Glutamatergic neuron (in vitro differentiated cells): ENCODE results near the gene ZFC3H1. TPM values are rescaled to one million over a fixed set of nuclear protein-coding genes. Genes with fewer than 3 reads are reported as not detected.

ENCODE experiments used
- DNase-seq: peaks from one replicate; pipeline ENCODE4 v3.0.0; 2022
- H3K27ac Mint-ChIP-seq: one replicate; pipeline ENCODE4 v1.8.0; 2020; ENCODE audit warnings: mild to moderate bottlenecking, mixed read lengths, inconsistent platforms; ENCODE audit not compliant: unreplicated experiment
- H3K27me3 Mint-ChIP-seq: one replicate; pipeline ENCODE4 v1.8.0; 2020; ENCODE audit warnings: mild to moderate bottlenecking, moderate library complexity, mixed read lengths, inconsistent platforms; ENCODE audit not compliant: unreplicated experiment
- H3K36me3 Mint-ChIP-seq: one replicate; pipeline ENCODE4 v1.8.0; 2020; ENCODE audit warnings: mild to moderate bottlenecking, mixed read lengths, inconsistent platforms; ENCODE audit not compliant: unreplicated experiment
- H3K4me1 Mint-ChIP-seq: one replicate; pipeline ENCODE4 v1.8.0; 2020; ENCODE audit warnings: mild to moderate bottlenecking, low read depth, mixed read lengths, inconsistent platforms; ENCODE audit not compliant: unreplicated experiment
- H3K4me3 Mint-ChIP-seq: one replicate; pipeline ENCODE4 v1.8.0; 2020; ENCODE audit warnings: mild to moderate bottlenecking, mixed read lengths, inconsistent platforms; ENCODE audit not compliant: unreplicated experiment
- H3K9me3 Mint-ChIP-seq: one replicate; pipeline ENCODE4 v1.8.0; 2020; ENCODE audit warnings: mild to moderate bottlenecking, moderate library complexity, mixed read lengths, inconsistent platforms; ENCODE audit not compliant: unreplicated experiment
- total RNA-seq: library from RNA; stranded (reverse); fragmentation: NEBNext Ultra II Directional; extraction: Animal tissue kit (Norgen Biotek cat#: 25700); gene quantifications from one replicate; pipeline ENCODE4 v1.2.1, GENCODE V29; 2021; ENCODE audit not compliant: unreplicated experiment
- TF ChIP-seq, protein P1 (sequence below): fragments of 200-600 bp; sonication (generic); IDR thresholded peaks from one replicate; pipeline ENCODE4 v1.5.0; 2021; ENCODE audit not compliant: partially characterized antibody, unreplicated experiment

Gene ZFC3H1
- total RNA-seq, 1 donor from 2014 or later, result 66.7 TPM

DNA sequence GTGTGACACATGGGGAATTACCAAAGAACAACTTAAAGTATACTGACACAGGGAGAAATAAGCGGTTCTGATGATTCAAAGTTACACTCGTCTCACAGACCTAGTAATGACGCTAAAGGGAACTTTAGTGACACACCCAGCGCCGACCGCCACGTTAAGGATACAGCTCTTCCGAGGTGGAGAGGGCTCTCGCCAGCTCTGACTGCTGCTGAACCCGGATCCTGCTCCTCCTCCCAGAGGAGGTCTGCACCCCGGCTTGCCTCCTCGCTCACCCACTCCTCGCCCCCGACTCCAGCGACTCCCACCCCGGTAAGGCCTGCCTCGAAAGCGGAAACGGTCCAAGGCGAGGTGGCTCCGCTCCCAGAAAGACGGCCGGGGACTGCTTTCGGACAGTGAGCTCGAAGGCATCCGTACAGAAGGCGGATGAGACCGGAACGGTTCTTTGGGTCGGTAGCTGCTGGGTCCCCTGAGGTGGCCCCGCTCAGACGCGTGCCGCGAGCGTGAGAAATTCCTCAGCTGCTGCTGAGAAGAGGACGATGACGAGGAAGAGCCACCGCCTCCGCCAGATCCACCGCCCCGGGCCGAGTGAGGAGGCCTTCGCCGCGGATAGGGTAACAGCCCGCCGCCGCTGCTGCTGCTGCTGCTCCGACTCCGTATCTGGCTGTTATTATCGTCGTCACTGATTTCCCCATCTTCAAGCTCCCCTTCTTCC lies 643 bp downstream of the ZFC3H1 start:
- peaks cover 12% of the 10 kb centered on the region for H3K9me3 Mint-ChIP-seq
- H3K27me3 Mint-ChIP-seq, result peaks cover 16% of the 10 kb centered on the region
- TF ChIP-seq, protein P1, sequence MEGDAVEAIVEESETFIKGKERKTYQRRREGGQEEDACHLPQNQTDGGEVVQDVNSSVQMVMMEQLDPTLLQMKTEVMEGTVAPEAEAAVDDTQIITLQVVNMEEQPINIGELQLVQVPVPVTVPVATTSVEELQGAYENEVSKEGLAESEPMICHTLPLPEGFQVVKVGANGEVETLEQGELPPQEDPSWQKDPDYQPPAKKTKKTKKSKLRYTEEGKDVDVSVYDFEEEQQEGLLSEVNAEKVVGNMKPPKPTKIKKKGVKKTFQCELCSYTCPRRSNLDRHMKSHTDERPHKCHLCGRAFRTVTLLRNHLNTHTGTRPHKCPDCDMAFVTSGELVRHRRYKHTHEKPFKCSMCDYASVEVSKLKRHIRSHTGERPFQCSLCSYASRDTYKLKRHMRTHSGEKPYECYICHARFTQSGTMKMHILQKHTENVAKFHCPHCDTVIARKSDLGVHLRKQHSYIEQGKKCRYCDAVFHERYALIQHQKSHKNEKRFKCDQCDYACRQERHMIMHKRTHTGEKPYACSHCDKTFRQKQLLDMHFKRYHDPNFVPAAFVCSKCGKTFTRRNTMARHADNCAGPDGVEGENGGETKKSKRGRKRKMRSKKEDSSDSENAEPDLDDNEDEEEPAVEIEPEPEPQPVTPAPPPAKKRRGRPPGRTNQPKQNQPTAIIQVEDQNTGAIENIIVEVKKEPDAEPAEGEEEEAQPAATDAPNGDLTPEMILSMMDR, result no peak

DNA sequence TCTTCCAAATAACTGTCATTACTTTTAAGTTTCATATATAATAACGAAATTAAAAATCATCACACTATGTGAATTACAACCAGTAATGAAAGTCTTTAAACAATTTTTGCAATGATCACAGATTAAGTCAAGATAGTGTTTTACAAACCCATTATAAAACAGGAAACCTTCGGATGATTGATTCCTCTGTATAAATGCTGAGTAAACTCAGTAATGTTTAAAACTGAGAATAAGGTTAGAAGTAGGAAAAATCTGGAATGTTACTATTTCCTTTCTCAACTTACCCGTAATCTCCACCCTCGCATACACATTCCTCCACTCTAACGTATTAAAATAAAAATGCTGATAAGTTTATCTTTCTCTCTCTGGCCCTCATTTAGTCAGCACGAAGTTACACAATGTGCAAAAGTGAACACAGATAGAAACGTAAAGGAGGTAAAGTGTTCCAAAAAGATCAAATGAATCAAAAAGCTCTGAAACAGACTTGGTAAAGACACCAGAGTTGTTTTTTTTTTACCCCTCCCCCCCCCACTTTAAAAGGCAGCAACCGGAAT lies 1.6 kb downstream of the ZFC3H1 start:
- peak overlapping the region; percentile 93 for H3K4me3 Mint-ChIP-seq
- TF ChIP-seq, protein P1, result no peak
- peaks cover 10% of the 10 kb centered on the region for H3K4me1 Mint-ChIP-seq
- H3K27me3 Mint-ChIP-seq, result peaks cover 16% of the 10 kb centered on the region
- peaks cover 10% of the 10 kb centered on the region for H3K36me3 Mint-ChIP-seq
- DNase-seq, result no peak
- H3K9me3 Mint-ChIP-seq, result peaks cover 12% of the 10 kb centered on the region
- no peak overlapping the region for H3K27ac Mint-ChIP-seq

More for the DNA sequence above, 643 bp downstream of the ZFC3H1 start:
- H3K4me3 Mint-ChIP-seq, result peak overlapping the region; percentile 93
- peak overlapping the region; percentile 99 for H3K27ac Mint-ChIP-seq
- peak; percentile 65 for DNase-seq
- H3K4me1 Mint-ChIP-seq, result peaks cover 14% of the 10 kb centered on the region
- peaks cover 7% of the 10 kb centered on the region for H3K36me3 Mint-ChIP-seq

DNA sequence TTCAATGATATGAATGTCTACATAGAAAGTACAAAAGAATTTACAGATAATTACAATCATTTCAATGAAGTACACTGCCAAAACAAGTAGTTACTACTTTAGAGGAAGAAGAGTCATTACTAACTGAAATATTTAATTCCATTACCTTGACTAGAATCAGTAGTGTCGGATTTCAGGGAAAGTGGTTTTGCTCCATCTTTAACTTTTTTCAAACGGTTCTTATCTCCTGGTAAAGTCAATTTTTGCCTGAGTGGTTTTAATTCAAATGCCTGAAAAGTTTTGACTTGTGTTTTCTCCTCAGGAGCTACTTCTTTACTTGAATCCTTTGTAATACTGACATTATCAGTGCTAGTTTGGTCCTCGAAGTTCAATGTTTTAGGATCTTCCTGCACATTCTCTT lies 6.9 kb downstream of the ZFC3H1 start:
- Mint-ChIP-seq H3K36me3 (peaks cover 21% of the 10 kb centered on the region), H3K4me3 (no peak overlapping the region), H3K27me3 (no peaks in the 10 kb centered on the region), H3K9me3 (no peaks in the 10 kb centered on the region), H3K4me1 (peaks cover 1% of the 10 kb centered on the region), H3K27ac (no peak overlapping the region)
- DNase-seq, result no peak
- TF ChIP-seq, protein P1, result no peak

DNA sequence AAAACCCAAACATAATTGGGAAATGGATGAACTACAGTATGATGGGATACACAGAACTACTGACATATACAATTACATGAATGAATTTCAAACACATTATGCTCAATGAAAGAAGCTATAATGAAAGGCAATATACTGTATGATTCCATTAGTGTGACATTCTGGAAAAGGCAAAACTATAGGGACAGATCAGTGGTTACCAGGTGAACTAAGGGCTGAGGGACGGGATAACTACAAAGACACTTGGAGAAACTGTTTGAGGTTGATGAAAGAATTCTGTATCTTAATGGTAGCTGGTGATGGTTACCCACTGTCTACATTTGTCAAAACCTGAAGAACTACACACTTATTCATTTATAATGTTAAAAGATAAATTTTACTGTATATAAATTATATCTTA lies 7.7 kb downstream of the ZFC3H1 start:
- DNase-seq, result no peak
- no peaks in the 10 kb centered on the region for H3K27me3 Mint-ChIP-seq
- TF ChIP-seq, protein P1, result no peak
- no peak overlapping the region for H3K4me3 Mint-ChIP-seq
- H3K36me3 Mint-ChIP-seq, result peaks cover 21% of the 10 kb centered on the region
- no peaks in the 10 kb centered on the region for H3K9me3 Mint-ChIP-seq
- no peak overlapping the region for H3K27ac Mint-ChIP-seq
- no peaks in the 10 kb centered on the region for H3K4me1 Mint-ChIP-seq

DNA sequence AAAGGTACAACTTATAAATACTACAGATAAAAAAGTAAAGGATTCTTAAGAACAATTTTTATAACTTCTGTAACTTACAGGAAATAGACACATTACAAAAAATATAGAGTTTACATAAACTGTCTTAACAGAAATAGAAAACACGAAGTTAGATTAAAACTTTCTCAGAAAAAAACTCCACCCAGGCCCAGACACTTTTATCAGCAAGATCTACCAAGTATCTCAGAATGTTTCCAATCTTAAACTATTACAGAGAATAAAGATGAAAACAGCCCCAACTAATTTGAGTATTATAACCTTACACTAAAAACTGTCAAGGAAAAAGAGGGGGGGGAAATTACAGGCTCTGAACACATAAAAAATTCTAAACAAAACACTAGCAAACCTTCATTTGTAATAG lies 8.2 kb downstream of the ZFC3H1 start:
- H3K36me3 Mint-ChIP-seq, result peaks cover 21% of the 10 kb centered on the region
- no peaks in the 10 kb centered on the region for H3K27me3 Mint-ChIP-seq
- no peak overlapping the region for H3K27ac Mint-ChIP-seq
- DNase-seq, result no peak
- no peaks in the 10 kb centered on the region for H3K4me1 Mint-ChIP-seq
- H3K9me3 Mint-ChIP-seq, result no peaks in the 10 kb centered on the region
- no peak overlapping the region for H3K4me3 Mint-ChIP-seq
- TF ChIP-seq, protein P1, result no peak
